ENCODE data around the gene MICU1. TPM values are rescaled to one million over a fixed set of nuclear protein-coding genes. Genes with fewer than 3 reads are reported as not detected.

Gene MICU1
- polyA plus RNA-seq, 6 donors from 2014 or later: 26.9 to 37.6 (median 31.4) TPM

- Mint-ChIP-seq H3K4me3 (no peak overlapping the region), H3K27ac (no peak overlapping the region), H3K9me3 (no peaks in the 10 kb centered on the region), H3K27me3 (no peaks in the 10 kb centered on the region), H3K4me1 (no peaks in the 10 kb centered on the region), H3K36me3 (no peaks in the 10 kb centered on the region)
- no peak for ATAC-seq (ENCODE audit: low read depth in 2 of 2)
- DNase-seq: no peak
Measured at GRCh38 chr10:72429931-72430330, 195.9 kb downstream of the MICU1 start.

DNA sequence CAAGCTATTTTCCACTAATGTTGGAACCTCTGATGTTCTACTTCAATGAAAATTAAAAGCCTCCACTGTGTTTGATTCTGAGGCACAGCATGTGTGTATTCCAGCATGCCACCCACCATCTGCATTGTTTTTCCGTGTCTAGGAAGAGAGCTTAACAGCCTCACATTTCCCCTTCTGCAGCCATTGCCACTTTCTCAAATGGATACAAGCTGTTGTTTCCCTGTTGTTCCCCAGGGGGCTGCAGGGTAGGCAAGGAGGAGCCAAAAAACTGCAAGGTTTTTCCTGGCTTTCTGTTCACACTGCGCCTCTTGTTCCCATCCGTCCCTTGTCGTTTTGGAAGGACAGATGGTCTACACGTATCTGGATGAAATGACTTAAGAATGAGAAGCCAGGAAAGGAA lies 198.9 kb downstream of the MICU1 start:
- peaks cover 0 to 5% (median 2%) of the 10 kb centered on the region in 7 donors for H3K9me3 Mint-ChIP-seq
- ATAC-seq (ENCODE audit: low read depth in 2 of 2): no peak
- no peaks in the 10 kb centered on the region for H3K27me3 Mint-ChIP-seq
- H3K4me3 Mint-ChIP-seq: no peak overlapping the region
- DNase-seq: no peak
- peaks cover 15% of the 10 kb centered on the region in 2 donors for H3K36me3 Mint-ChIP-seq
- H3K27ac Mint-ChIP-seq: no peak overlapping the region
- H3K4me1 Mint-ChIP-seq: no peaks in the 10 kb centered on the region

- Mint-ChIP-seq H3K27me3 (no peaks in the 10 kb centered on the region), H3K4me1 (no peaks in the 10 kb centered on the region), H3K4me3 (no peak overlapping the region), H3K27ac (no peak overlapping the region), H3K36me3 (peaks cover 21 to 29% of the 10 kb centered on the region in 2 donors), H3K9me3 (peaks cover 0 to 9% (median 2%) of the 10 kb centered on the region in 7 donors)
- ATAC-seq (ENCODE audit: low read depth in 2 of 2) (no peak), DNase-seq (no peak)
Measured at GRCh38 chr10:72425133-72425532, 200.7 kb downstream of the MICU1 start.

GRCh38 chr10:72424561-72424960 lies 201.3 kb downstream of the MICU1 start:
- H3K4me3 Mint-ChIP-seq: no peak overlapping the region
- H3K36me3 Mint-ChIP-seq: peaks cover 21 to 31% of the 10 kb centered on the region in 2 donors
- H3K9me3 Mint-ChIP-seq: peaks cover 0 to 9% (median 2%) of the 10 kb centered on the region in 7 donors

DNA sequence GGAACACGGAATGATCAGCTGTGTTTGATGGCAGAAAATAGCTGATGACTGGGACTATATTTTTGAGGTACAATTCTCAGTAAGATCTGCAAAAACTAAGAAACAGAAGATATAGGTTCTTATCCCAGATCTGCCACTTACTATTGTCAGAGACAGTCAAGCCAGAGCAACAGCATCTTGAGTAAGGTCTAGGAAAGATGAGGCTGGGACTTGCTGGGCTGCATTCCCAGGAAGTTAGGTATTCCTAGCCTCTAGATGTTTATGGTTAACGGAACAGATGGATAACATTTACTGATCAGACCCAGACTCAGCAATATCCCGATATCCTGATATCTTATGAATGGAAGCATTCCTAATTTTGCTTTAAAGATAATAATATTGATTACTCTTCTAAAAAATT lies 202.5 kb downstream of the MICU1 start:
- Mint-ChIP-seq H3K4me3 (no peak overlapping the region), H3K4me1 (no peaks in the 10 kb centered on the region), H3K36me3 (peaks cover 25 to 31% of the 10 kb centered on the region in 2 donors), H3K27me3 (no peaks in the 10 kb centered on the region), H3K9me3 (peaks cover 0 to 9% (median 2%) of the 10 kb centered on the region in 7 donors), H3K27ac (no peak overlapping the region)
- ATAC-seq (ENCODE audit: low read depth in 2 of 2) (no peak), DNase-seq (no peak)

More at GRCh38 chr10:72424561-72424960, 201.3 kb downstream of the MICU1 start:
- H3K4me1 Mint-ChIP-seq: no peaks in the 10 kb centered on the region
- no peak overlapping the region for H3K27ac Mint-ChIP-seq
- no peak for DNase-seq
- no peaks in the 10 kb centered on the region for H3K27me3 Mint-ChIP-seq
- ATAC-seq (ENCODE audit: low read depth in 2 of 2): no peak

GRCh38 chr10:72421885-72422540 lies 203.9 kb downstream of the MICU1 start:
- Mint-ChIP-seq H3K27me3 (no peaks in the 10 kb centered on the region), H3K36me3 (peaks cover 29 to 38% of the 10 kb centered on the region in 2 donors), H3K4me3 (no peak overlapping the region), H3K4me1 (no peaks in the 10 kb centered on the region), H3K9me3 (peaks cover 0 to 9% (median 2%) of the 10 kb centered on the region in 7 donors), H3K27ac (peak overlapping the region in 2 of 6 donors; percentile 40 to 49)
- no peak for ATAC-seq (ENCODE audit: low read depth in 2 of 2)
- no peak for DNase-seq

DNA sequence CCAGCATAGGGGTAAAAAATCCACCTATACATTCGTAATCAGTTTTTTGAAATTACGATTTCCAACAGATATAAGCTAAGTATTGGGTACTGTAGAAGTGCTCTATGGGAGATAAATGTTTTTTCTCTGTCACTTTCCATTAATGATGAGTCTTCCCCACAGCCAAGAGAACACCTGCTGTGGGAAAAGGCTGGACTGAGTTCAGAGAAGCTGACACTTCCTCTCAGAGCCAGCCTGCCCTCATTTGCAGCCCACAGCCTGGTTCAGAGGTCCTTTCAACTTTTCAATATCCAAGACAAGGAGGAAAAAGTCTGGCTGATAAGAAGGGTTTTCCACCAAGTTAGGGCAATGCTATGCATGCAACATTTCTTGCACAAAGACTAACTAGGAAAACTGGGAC lies 206.6 kb downstream of the MICU1 start:
- Mint-ChIP-seq H3K4me1 (no peaks in the 10 kb centered on the region), H3K27me3 (no peaks in the 10 kb centered on the region), H3K4me3 (peak overlapping the region in 1 of 8 donors; percentile 9), H3K36me3 (peaks cover 40 to 46% of the 10 kb centered on the region in 2 donors), H3K27ac (no peak overlapping the region), H3K9me3 (peaks cover 0 to 10% (median 8%) of the 10 kb centered on the region in 7 donors)
- no peak for ATAC-seq (ENCODE audit: low read depth in 2 of 2)
- no peak for DNase-seq

DNA sequence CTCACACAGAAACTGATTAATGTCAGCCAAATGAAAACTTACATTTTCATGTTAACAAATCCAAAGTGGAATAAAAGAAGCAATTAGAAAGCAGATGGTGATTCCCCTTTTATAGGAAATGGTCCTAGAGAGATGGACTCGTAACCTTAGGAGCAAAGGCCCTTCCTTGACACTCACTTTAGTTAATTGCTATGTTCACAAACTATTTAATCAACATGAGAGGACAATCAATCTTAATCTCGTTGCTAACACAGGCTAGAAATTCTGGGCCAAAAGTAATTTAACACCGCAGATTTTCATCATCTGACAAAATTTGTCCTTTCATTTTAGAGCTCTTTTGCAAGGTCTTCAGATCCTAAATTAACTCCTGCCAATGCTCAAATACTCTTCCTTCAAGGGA lies 207.2 kb downstream of the MICU1 start:
- H3K4me1 Mint-ChIP-seq: no peaks in the 10 kb centered on the region
- H3K4me3 Mint-ChIP-seq: no peak overlapping the region
- ATAC-seq (ENCODE audit: low read depth in 2 of 2) (no peak), DNase-seq (no peak)
- H3K36me3 Mint-ChIP-seq: peaks cover 40 to 46% of the 10 kb centered on the region in 2 donors
- peak overlapping the region in 1 of 6 donors; percentile 32 for H3K27ac Mint-ChIP-seq
- peaks cover 0 to 13% (median 9%) of the 10 kb centered on the region in 7 donors for H3K9me3 Mint-ChIP-seq
- no peaks in the 10 kb centered on the region for H3K27me3 Mint-ChIP-seq

DNA sequence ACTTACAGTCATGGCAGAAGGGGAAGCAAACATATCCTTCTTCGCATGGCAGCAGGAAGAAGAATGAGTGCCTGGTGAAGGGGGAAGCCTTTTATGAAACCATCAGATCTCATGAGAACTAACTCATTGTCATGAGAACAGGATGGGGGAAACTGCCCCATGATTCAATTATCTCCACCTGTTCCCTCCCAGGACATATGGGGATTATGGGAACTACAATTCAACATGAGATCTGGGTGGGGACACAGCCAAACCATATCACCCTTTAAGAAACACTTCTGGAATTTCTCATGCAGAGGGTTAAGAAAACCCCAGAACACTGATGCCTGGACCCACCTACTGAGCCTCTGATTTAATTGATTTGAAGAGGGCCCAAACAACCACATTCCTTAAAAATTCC lies 207.9 kb downstream of the MICU1 start:
- ATAC-seq (ENCODE audit: low read depth in 2 of 2): no peak
- H3K4me3 Mint-ChIP-seq: no peak overlapping the region
- DNase-seq: no peak
- no peaks in the 10 kb centered on the region for H3K4me1 Mint-ChIP-seq
- H3K36me3 Mint-ChIP-seq: peaks cover 34 to 41% of the 10 kb centered on the region in 2 donors
- H3K9me3 Mint-ChIP-seq: peaks cover 0 to 16% (median 7%) of the 10 kb centered on the region in 7 donors
- no peaks in the 10 kb centered on the region for H3K27me3 Mint-ChIP-seq
- peak overlapping the region in 1 of 6 donors; percentile 62 for H3K27ac Mint-ChIP-seq

DNA sequence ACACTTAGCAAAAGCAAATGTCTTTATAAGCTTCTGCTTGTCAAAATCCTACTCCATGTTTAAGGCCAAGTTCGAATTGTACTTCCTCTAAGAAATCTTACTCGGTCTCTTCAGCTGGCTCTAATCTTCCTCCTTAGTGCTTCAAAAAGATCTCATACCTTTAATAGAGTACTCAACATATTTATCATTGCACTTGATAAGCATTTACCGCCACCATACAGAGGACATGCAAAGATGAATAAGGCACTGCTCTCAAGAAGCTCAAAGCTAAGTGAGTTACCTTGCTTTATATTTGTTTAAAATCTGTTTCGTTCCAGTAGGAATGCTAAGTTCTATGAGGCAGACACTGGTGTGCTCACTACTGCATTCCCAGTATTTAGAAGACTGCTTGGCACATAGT lies 209.2 kb downstream of the MICU1 start:
- ATAC-seq (ENCODE audit: low read depth in 2 of 2) (no peak), DNase-seq (no peak)
- H3K4me3 Mint-ChIP-seq: no peak overlapping the region
- H3K36me3 Mint-ChIP-seq: peaks cover 21 to 28% of the 10 kb centered on the region in 2 donors
- H3K27me3 Mint-ChIP-seq: no peaks in the 10 kb centered on the region
- no peak overlapping the region for H3K27ac Mint-ChIP-seq
- no peaks in the 10 kb centered on the region for H3K4me1 Mint-ChIP-seq
- H3K9me3 Mint-ChIP-seq: peaks cover 0 to 12% (median 5%) of the 10 kb centered on the region in 7 donors

DNA sequence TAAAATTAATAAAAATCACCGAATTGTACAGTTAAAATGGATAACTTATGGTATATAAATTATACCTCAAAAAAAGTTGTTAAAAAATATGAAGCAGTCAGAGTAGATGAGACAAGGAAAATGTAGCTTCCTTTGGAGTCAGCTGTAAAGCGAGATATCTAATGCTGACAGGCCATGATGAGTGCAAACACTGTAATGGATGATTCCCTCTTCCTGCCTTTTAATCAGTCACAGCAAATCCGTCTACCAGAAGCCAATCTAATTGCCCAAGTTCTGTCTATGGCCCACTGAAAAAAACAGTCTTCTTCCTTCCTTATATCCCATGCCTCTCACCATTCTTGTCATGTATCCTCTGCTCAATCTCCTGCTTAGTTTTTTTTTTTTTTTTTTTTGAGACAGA lies 211.2 kb downstream of the MICU1 start:
- no peak for ATAC-seq (ENCODE audit: low read depth in 2 of 2)
- DNase-seq: no peak
- H3K4me1 Mint-ChIP-seq: no peaks in the 10 kb centered on the region
- peaks cover 0 to 12% (median 5%) of the 10 kb centered on the region in 7 donors for H3K9me3 Mint-ChIP-seq
- peaks cover 19 to 22% of the 10 kb centered on the region in 2 donors for H3K36me3 Mint-ChIP-seq
- H3K4me3 Mint-ChIP-seq: no peak overlapping the region
- peak overlapping the region in 1 of 6 donors; percentile 17 for H3K27ac Mint-ChIP-seq
- no peaks in the 10 kb centered on the region for H3K27me3 Mint-ChIP-seq

GRCh38 chr10:72409167-72409566 lies 216.7 kb downstream of the MICU1 start:
- Mint-ChIP-seq H3K36me3 (peaks cover 7 to 10% of the 10 kb centered on the region in 2 donors), H3K27me3 (no peaks in the 10 kb centered on the region), H3K4me3 (no peak overlapping the region), H3K27ac (no peak overlapping the region), H3K4me1 (no peaks in the 10 kb centered on the region), H3K9me3 (peaks cover 0 to 7% (median 0%) of the 10 kb centered on the region in 7 donors)
- DNase-seq (no peak), ATAC-seq (ENCODE audit: low read depth in 2 of 2) (no peak)

- Mint-ChIP-seq H3K36me3 (peaks cover 7 to 10% of the 10 kb centered on the region in 2 donors), H3K27me3 (no peaks in the 10 kb centered on the region), H3K4me1 (no peaks in the 10 kb centered on the region), H3K9me3 (no peaks in the 10 kb centered on the region), H3K27ac (no peak overlapping the region), H3K4me3 (peak overlapping the region in 1 of 8 donors; percentile 20)
- no peak for ATAC-seq (ENCODE audit: low read depth in 2 of 2)
- no peak for DNase-seq
Measured at GRCh38 chr10:72407927-72408600, 217.8 kb downstream of the MICU1 start.

DNA sequence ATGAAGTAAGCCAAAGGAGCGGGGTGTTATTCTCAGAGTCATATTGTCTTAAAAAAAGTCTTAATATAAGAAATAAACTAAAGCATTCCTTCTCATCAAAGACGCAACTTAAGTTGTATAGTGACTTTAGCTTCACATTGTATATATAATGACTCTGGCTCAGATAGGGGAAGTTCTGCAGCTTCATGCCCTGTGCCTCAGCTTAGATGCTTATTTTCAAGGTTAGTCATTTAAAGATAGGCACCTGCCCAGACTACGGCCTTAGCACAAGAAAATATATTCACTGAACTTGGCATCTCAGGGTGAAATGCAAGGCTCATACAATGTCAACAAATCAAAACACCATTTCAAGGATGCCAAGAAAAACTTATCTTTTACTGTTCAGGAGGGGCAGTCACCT lies 218.4 kb downstream of the MICU1 start:
- Mint-ChIP-seq H3K36me3 (peaks cover 7 to 10% of the 10 kb centered on the region in 2 donors), H3K27me3 (no peaks in the 10 kb centered on the region), H3K9me3 (no peaks in the 10 kb centered on the region), H3K4me3 (no peak overlapping the region), H3K27ac (no peak overlapping the region), H3K4me1 (no peaks in the 10 kb centered on the region)
- ATAC-seq (ENCODE audit: low read depth in 2 of 2): no peak
- DNase-seq: no peak

Data from naive B cell (primary cell).